HuH-7.5 (cell line): ENCODE results near the gene ABCC11.

Experiments
- DNase-seq: peaks from one replicate; pipeline ENCODE4 v3.0.0; 2011; ENCODE audit warnings: low spot score

ABCC11 gene

GRCh38 chr16:48161906-48162305, 85.4 kb downstream of the ABCC11 start:
- no peak for DNase-seq

- DNase-seq: no peak
These were observed 86.8 kb downstream of the ABCC11 start for GRCh38 chr16:48160575-48160974.

- DNase-seq: no peak
These were observed 89.0 kb downstream of the ABCC11 start for GRCh38 chr16:48158296-48158695.

- DNase-seq: no peak
These were observed 89.5 kb downstream of the ABCC11 start for GRCh38 chr16:48157794-48158193.

- DNase-seq: no peak
These were observed 90.0 kb downstream of the ABCC11 start for GRCh38 chr16:48157302-48157701.

GRCh38 chr16:48156790-48157209, 90.5 kb downstream of the ABCC11 start:
- peak; percentile 41 for DNase-seq

- no peak for DNase-seq
These were observed 91.2 kb downstream of the ABCC11 start, which contains the start of gene ABCC12 for GRCh38 chr16:48155926-48156789. Gene ABCC12 (minus strand): TSS chr16:48155993. CDS start chr16:48146424, 9,569 bp downstream.

- no peak for DNase-seq
These were observed 93.6 kb downstream of the ABCC11 start for GRCh38 chr16:48153774-48154173.

GRCh38 chr16:48152226-48152625, 95.1 kb downstream of the ABCC11 start:
- DNase-seq: no peak

GRCh38 chr16:48150707-48151106, 96.6 kb downstream of the ABCC11 start:
- no peak for DNase-seq

- DNase-seq: no peak
These were observed 100.6 kb downstream of the ABCC11 start for GRCh38 chr16:48146710-48147109.

GRCh38 chr16:48146131-48146530, 101.2 kb downstream of the ABCC11 start:
- no peak for DNase-seq

GRCh38 chr16:48143812-48144368, 103.4 kb downstream of the ABCC11 start:
- DNase-seq: no peak

GRCh38 chr16:48140821-48141220, 106.5 kb downstream of the ABCC11 start:
- no peak for DNase-seq

- DNase-seq: no peak
These were observed 107.8 kb downstream of the ABCC11 start for GRCh38 chr16:48139517-48139916.

GRCh38 chr16:48138543-48138942, 108.8 kb downstream of the ABCC11 start:
- DNase-seq: no peak

GRCh38 chr16:48137822-48138221, 109.5 kb downstream of the ABCC11 start:
- DNase-seq: no peak

- no peak for DNase-seq
These were observed 110.6 kb downstream of the ABCC11 start for GRCh38 chr16:48136547-48137360.

GRCh38 chr16:48133455-48134211, 113.7 kb downstream of the ABCC11 start:
- no peak for DNase-seq

- no peak for DNase-seq
These were observed 114.6 kb downstream of the ABCC11 start for GRCh38 chr16:48132696-48133095.

- DNase-seq: no peak
These were observed 116.0 kb downstream of the ABCC11 start for GRCh38 chr16:48131201-48131935.
